GM21737 (cell line): ENCODE measurements around the gene CSRNP2.
"Not testable (repeated sequence)": the region's sequence is repeated elsewhere in the genome, so short reads cannot be mapped to it uniquely, and the experiment has no call there.

Source experiments
- ATAC-seq: cut with Tn5 transposase; IDR thresholded peaks from one replicate; pipeline ENCODE4 v1.9.1; 2021; ENCODE audit warnings: mild to moderate bottlenecking, moderate library complexity; ENCODE audit not compliant: unreplicated experiment

CSRNP2 gene

GRCh38 chr12:51078866-51079265 is 4.5 kb downstream of the CSRNP2 start:
- not testable (repeated sequence) for ATAC-seq

- ATAC-seq, result not testable (repeated sequence)
Observed at GRCh38 chr12:51078346-51078745, 5.0 kb downstream of the CSRNP2 start.

- no peak for ATAC-seq
Observed at GRCh38 chr12:51077930-51078329, 5.5 kb downstream of the CSRNP2 start.

GRCh38 chr12:51076236-51076930 is 7.0 kb downstream of the CSRNP2 start:
- ATAC-seq, result no peak

GRCh38 chr12:51075390-51075789 is 8.0 kb downstream of the CSRNP2 start:
- ATAC-seq, result no peak

GRCh38 chr12:51071663-51072062 is 11.7 kb downstream of the CSRNP2 start:
- no peak for ATAC-seq

GRCh38 chr12:51070004-51070403 is 13.4 kb downstream of the CSRNP2 start:
- no peak for ATAC-seq

GRCh38 chr12:51067771-51068170 is 15.6 kb downstream of the CSRNP2 start:
- ATAC-seq, result no peak

GRCh38 chr12:51067229-51067628 is 16.2 kb downstream of the CSRNP2 start:
- no peak for ATAC-seq

- ATAC-seq, result no peak
Observed at GRCh38 chr12:51065530-51065929, 17.9 kb downstream of the CSRNP2 start.

GRCh38 chr12:51062631-51063397 is 20.6 kb downstream of the CSRNP2 start:
- no peak for ATAC-seq

GRCh38 chr12:51059086-51059485 is 24.3 kb downstream of the CSRNP2 start:
- no peak for ATAC-seq

- ATAC-seq, result no peak
Observed at GRCh38 chr12:51056242-51056641, 27.2 kb downstream of the CSRNP2 start.

GRCh38 chr12:51055060-51055459 is 28.3 kb downstream of the CSRNP2 start:
- no peak for ATAC-seq

- ATAC-seq, result no peak
Observed at GRCh38 chr12:51051787-51052186, 31.6 kb downstream of the CSRNP2 start.

- ATAC-seq, result no peak
Observed at GRCh38 chr12:51049525-51049924, 33.9 kb downstream of the CSRNP2 start.

- ATAC-seq, result no peak
Observed at GRCh38 chr12:51048661-51049251, 34.6 kb downstream of the CSRNP2 start.

- ATAC-seq, result peak; percentile 96
Observed at GRCh38 chr12:51047655-51048540, 35.5 kb downstream of the CSRNP2 start, which contains the start of gene LETMD1. Gene LETMD1, plus strand, starts transcription at chr12:51048327. Its CDS starts 30 bp downstream, at chr12:51048357.

GRCh38 chr12:51036279-51036678 is 47.1 kb downstream of the CSRNP2 start:
- ATAC-seq, result no peak

- ATAC-seq, result no peak
Observed at GRCh38 chr12:51033457-51034089, 49.8 kb downstream of the CSRNP2 start.
